ENCODE data around the gene CORO6. TPM values are rescaled to one million over a fixed set of nuclear protein-coding genes. Genes with fewer than 3 reads are reported as not detected.

The CORO6 gene
- total and polyA plus RNA-seq, 2 of the 13 experiments (the other 11 are each of a cell fraction or from before 2014, with no cell fraction given), result 0.42 to 0.82 TPM

DNA sequence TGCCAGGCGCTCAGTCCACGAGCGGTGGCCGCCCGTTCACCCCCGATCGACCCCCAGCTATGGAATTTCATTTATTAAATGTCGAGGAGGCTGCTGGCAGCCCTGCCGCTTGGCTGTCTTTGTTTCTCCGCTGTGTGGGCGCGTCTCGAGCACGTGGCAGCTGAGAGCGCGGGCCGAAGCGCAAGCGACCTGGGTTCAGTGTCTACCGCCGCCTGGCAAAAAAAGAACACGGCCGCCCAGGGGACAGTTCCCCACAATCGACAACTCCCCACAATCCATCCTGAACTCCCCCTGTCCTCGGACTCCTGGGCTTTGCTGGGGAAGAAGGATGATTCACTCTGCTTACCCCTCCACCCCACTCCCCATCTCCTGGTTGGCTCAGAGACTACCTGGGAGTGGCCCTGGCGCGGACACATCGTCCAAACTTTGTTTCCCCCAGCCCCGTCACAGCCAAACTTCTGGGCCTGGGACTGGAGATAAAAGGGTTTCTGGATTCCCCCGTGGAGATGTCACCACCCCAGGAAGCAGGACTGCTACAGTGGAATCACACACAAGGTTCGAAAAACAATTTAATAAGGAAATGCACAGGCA, 31.5 kb downstream of the CORO6 start (continued):
- TF ChIP-seq, protein P1, sequence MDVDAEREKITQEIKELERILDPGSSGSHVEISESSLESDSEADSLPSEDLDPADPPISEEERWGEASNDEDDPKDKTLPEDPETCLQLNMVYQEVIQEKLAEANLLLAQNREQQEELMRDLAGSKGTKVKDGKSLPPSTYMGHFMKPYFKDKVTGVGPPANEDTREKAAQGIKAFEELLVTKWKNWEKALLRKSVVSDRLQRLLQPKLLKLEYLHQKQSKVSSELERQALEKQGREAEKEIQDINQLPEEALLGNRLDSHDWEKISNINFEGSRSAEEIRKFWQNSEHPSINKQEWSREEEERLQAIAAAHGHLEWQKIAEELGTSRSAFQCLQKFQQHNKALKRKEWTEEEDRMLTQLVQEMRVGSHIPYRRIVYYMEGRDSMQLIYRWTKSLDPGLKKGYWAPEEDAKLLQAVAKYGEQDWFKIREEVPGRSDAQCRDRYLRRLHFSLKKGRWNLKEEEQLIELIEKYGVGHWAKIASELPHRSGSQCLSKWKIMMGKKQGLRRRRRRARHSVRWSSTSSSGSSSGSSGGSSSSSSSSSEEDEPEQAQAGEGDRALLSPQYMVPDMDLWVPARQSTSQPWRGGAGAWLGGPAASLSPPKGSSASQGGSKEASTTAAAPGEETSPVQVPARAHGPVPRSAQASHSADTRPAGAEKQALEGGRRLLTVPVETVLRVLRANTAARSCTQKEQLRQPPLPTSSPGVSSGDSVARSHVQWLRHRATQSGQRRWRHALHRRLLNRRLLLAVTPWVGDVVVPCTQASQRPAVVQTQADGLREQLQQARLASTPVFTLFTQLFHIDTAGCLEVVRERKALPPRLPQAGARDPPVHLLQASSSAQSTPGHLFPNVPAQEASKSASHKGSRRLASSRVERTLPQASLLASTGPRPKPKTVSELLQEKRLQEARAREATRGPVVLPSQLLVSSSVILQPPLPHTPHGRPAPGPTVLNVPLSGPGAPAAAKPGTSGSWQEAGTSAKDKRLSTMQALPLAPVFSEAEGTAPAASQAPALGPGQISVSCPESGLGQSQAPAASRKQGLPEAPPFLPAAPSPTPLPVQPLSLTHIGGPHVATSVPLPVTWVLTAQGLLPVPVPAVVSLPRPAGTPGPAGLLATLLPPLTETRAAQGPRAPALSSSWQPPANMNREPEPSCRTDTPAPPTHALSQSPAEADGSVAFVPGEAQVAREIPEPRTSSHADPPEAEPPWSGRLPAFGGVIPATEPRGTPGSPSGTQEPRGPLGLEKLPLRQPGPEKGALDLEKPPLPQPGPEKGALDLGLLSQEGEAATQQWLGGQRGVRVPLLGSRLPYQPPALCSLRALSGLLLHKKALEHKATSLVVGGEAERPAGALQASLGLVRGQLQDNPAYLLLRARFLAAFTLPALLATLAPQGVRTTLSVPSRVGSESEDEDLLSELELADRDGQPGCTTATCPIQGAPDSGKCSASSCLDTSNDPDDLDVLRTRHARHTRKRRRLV (CRISPR knock-in tag; IDR thresholded peaks at IDR 0.05), result no peak
- TF ChIP-seq, protein P2, sequence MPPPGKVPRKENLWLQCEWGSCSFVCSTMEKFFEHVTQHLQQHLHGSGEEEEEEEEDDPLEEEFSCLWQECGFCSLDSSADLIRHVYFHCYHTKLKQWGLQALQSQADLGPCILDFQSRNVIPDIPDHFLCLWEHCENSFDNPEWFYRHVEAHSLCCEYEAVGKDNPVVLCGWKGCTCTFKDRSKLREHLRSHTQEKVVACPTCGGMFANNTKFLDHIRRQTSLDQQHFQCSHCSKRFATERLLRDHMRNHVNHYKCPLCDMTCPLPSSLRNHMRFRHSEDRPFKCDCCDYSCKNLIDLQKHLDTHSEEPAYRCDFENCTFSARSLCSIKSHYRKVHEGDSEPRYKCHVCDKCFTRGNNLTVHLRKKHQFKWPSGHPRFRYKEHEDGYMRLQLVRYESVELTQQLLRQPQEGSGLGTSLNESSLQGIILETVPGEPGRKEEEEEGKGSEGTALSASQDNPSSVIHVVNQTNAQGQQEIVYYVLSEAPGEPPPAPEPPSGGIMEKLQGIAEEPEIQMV (CRISPR knock-in tag; IDR thresholded peaks at IDR 0.05; ENCODE audit: low read depth), result no peak; the same call in 1 of the 2 replicates
- TF ChIP-seq ZBTB38 (CRISPR knock-in tag; IDR thresholded peaks at IDR 0.05) (no peak), NFIB (CRISPR knock-in tag; IDR thresholded peaks at IDR 0.05; ENCODE audit: borderline replicate concordance) (no peak), ZNF839 (CRISPR knock-in tag; IDR thresholded peaks at IDR 0.05; ENCODE audit: borderline replicate concordance) (no peak), ZBTB42 (CRISPR knock-in tag; IDR thresholded peaks at IDR 0.05) (no peak), TEAD3 (CRISPR knock-in tag; optimal IDR thresholded peaks at IDR 0.05; ENCODE audit: borderline replicate concordance) (no peak), ARID2 (CRISPR knock-in tag; IDR thresholded peaks at IDR 0.05; ENCODE audit: borderline replicate concordance) (0 out of 2 replicates have a peak, but pooled peaks have one; percentile 19), CC2D1A (CRISPR knock-in tag; IDR thresholded peaks at IDR 0.05) (no peak)
- TF ChIP-seq, protein P3, sequence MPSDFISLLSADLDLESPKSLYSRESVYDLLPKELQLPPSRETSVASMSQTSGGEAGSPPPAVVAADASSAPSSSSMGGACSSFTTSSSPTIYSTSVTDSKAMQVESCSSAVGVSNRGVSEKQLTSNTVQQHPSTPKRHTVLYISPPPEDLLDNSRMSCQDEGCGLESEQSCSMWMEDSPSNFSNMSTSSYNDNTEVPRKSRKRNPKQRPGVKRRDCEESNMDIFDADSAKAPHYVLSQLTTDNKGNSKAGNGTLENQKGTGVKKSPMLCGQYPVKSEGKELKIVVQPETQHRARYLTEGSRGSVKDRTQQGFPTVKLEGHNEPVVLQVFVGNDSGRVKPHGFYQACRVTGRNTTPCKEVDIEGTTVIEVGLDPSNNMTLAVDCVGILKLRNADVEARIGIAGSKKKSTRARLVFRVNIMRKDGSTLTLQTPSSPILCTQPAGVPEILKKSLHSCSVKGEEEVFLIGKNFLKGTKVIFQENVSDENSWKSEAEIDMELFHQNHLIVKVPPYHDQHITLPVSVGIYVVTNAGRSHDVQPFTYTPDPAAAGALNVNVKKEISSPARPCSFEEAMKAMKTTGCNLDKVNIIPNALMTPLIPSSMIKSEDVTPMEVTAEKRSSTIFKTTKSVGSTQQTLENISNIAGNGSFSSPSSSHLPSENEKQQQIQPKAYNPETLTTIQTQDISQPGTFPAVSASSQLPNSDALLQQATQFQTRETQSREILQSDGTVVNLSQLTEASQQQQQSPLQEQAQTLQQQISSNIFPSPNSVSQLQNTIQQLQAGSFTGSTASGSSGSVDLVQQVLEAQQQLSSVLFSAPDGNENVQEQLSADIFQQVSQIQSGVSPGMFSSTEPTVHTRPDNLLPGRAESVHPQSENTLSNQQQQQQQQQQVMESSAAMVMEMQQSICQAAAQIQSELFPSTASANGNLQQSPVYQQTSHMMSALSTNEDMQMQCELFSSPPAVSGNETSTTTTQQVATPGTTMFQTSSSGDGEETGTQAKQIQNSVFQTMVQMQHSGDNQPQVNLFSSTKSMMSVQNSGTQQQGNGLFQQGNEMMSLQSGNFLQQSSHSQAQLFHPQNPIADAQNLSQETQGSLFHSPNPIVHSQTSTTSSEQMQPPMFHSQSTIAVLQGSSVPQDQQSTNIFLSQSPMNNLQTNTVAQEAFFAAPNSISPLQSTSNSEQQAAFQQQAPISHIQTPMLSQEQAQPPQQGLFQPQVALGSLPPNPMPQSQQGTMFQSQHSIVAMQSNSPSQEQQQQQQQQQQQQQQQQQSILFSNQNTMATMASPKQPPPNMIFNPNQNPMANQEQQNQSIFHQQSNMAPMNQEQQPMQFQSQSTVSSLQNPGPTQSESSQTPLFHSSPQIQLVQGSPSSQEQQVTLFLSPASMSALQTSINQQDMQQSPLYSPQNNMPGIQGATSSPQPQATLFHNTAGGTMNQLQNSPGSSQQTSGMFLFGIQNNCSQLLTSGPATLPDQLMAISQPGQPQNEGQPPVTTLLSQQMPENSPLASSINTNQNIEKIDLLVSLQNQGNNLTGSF (CRISPR knock-in tag; IDR thresholded peaks at IDR 0.05), result no peak; the same call in 1 of the 2 replicates
- TF ChIP-seq, protein P4, sequence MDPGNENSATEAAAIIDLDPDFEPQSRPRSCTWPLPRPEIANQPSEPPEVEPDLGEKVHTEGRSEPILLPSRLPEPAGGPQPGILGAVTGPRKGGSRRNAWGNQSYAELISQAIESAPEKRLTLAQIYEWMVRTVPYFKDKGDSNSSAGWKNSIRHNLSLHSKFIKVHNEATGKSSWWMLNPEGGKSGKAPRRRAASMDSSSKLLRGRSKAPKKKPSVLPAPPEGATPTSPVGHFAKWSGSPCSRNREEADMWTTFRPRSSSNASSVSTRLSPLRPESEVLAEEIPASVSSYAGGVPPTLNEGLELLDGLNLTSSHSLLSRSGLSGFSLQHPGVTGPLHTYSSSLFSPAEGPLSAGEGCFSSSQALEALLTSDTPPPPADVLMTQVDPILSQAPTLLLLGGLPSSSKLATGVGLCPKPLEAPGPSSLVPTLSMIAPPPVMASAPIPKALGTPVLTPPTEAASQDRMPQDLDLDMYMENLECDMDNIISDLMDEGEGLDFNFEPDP (CRISPR knock-in tag; conservative IDR thresholded peaks at IDR 0.05), result 0 out of 2 replicates have a peak, but pooled peaks have one; percentile 84
- TF ChIP-seq, protein P5, sequence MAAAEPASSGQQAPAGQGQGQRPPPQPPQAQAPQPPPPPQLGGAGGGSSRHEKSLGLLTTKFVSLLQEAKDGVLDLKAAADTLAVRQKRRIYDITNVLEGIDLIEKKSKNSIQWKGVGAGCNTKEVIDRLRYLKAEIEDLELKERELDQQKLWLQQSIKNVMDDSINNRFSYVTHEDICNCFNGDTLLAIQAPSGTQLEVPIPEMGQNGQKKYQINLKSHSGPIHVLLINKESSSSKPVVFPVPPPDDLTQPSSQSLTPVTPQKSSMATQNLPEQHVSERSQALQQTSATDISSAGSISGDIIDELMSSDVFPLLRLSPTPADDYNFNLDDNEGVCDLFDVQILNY (CRISPR knock-in tag; conservative IDR thresholded peaks at IDR 0.05), result no peak
- TF ChIP-seq, protein P6, sequence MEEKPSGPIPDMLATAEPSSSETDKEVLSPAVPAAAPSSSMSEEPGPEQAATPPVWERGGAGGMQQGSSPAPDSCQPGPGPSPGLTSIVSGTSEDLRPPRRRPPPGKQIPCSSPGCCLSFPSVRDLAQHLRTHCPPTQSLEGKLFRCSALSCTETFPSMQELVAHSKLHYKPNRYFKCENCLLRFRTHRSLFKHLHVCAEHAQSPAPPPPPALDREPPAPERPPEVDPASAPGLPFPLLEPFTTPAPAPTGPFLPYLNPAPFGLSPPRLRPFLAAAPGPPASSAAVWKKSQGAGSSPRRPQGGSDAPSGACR (CRISPR knock-in tag; IDR thresholded peaks at IDR 0.05), result peak; percentile 72; the same call in 1 of the 2 replicates
